ENCODE data around the gene MTA2.
"Not testable (repeated sequence)": the region's sequence is repeated elsewhere in the genome, so short reads cannot be mapped to it uniquely, and the experiment has no call there.

MTA2 gene

DNA sequence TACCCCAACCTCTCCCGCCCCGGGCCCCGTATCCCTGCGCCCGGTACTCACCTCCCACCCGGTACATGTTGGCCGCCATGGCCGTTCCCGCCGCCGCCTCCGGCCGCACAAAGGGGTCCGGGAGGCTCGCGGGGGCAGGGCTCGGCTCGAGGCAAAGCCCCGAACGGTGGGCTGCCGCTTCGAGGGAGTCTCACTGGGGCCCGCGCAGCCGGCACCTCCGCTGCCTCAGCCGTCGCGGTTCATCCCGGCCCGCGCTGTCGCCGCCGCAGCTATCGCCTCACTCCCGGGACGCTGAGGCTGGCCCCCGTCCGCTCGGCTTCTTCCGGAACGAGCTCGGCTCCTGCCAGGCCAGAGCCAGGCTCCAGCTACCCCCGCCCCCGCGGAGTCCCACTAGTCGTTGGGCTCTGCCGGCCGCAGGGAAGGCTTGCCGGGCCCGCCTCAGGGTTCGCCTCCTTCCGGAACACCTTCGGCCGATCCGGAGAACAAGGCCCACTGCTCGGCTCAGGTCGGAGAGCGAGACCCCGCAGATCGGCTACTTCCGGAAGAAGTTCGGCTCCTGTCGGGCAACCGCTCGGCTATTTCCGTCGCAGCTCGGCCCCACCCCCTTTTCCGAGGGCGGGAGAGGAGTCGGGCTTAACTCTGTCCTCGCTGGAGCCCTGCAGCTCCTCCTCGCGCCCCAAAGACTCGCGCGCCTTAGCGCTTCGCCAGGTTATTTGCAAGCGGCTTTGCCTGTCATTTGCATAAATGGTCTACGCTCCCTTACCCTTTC, at the start of gene MTA2:
TSS of gene MTA2 (minus strand) at position 494 of the 769 bp plus-strand sequence. CDS start at position 79, 415 bp downstream.
- peak; percentile 100 for DNase-seq

- DNase-seq = not testable (repeated sequence)
These were observed 48.6 kb upstream of the MTA2 start for GRCh38 chr11:62650283-62650682.

DNA sequence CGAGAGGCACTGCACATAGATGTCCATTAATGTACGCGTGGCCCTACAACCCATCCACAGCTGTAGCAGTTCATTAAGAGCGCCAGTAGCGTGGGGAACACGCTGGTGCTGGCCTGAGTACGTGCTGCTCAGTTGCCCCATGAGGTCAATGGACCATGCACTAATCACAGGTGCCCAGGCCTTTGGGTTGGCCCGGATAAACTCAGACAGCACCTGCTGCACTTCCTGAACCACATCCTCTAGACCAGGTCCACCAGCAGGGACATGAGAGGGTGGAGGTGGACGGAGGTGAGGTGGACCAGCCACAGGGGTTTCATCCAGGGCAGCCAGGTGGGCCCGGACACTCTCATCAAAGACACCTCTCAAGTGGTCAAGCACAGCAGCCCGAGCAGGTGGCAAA, 47.8 kb upstream of the MTA2 start:
- DNase-seq = no peak

DNA sequence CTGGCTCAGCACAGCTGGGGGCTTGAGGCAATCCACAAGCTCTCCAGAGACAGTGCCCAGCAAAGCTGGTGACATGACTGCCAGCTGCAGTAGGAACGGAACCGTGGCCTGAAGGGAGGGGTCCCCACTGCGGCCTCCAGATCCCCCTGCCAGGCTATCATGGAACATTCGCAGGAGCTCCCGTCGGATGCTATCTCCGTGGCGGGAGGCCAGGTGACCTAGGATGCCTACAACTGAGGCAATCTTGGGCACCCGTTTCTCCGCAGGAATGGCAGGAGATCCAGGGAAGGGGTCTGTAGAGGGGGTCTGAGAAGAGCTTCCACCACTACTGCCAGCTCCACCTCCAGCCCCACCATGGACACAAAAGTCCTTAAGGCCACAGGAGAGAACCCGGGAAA, 47.3 kb upstream of the MTA2 start:
- no peak for DNase-seq

GRCh38 chr11:62648185-62648966, 46.7 kb upstream of the MTA2 start:
- no peak for DNase-seq

GRCh38 chr11:62647609-62648005, 45.9 kb upstream of the MTA2 start:
- no peak for DNase-seq

DNA sequence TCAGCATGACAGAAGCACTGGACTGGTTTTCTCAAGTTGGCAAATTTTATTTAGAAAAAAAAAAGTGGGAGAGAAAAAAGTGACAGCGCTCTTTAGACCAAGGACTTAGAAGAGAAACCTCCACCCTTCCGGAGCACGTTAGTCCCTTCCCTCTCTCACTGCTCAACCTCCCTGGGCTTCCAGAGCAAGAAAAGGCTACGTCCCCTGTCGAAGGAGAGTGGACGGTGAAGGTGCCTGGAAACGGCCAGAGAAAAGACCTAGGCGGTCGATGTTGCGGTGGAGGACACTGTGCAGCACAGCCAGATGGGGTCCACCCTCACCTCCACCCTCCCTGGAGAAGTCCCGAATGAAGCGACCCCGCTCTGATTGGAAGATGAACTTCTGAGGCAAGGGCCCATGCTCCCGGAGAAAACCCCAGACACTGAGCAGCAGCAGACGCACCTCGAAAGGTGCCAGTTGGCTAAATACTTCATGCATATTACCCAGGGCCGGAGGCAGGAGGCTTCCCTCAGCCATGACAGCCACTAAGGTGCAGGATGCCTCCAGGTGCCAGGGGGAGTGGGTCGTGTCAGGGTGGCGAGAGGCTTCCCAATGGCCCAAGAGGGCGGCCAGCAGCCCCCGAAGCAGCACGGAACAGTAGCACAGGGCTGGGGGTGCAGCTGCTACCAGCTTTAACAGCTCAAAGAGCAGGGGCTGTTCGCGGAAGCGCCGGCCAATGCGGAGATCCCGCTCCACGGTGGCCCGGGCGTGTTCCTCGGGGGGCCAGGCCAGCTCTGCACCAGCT, 45.4 kb upstream of the MTA2 start:
- no peak for DNase-seq

DNA sequence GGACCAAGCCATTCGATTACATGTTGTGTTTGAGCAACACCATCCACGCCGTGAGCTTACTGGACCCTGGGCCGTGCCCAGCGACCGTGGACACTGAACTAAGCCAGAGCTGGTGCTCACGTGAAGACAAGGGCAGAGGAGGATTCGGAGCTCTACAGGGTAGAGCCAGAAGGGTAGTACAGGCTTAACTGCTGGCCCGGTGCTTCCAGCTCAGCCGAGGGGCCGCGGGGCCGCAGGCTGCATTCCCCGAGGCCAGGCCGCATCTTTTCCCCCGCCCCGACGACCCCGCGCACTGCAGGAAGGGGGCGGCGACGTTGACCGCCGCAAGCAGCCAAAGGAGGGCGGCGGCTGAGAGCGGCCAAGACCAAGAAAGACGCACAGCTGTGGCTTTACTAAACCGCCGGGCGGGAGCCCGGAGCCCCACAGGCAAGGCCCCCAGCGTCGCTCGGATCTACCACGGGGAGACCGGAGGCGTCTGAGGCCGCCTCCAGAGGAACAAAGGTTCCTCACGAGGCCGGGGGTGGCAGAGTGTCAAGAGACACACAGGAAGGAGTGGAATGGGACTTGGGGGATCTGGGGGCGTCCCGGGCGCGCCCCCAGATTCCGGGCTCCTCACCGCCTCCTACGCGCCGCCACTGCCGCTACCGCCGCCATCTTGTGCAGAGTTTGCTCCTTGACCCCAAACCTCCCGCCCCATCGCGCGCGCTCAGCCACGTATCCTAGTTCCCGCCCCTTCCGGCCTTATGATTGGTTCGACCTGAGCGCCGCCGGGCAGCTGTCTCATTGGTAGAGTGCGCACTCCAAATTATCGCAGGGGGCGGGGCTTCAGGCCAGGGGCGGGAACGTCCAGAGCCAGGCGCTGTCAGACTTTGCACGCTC, 44.5 kb upstream of the MTA2 start, which contains the start of gene GANAB:
TSS of gene GANAB (minus strand) at position 668 of the 879 bp plus-strand sequence. CDS start at position 654, 14 bp downstream.
- peak; percentile 99 for DNase-seq

- DNase-seq = peak; percentile 68
These were observed 43.9 kb upstream of the MTA2 start for GRCh38 chr11:62645671-62645945.

DNA sequence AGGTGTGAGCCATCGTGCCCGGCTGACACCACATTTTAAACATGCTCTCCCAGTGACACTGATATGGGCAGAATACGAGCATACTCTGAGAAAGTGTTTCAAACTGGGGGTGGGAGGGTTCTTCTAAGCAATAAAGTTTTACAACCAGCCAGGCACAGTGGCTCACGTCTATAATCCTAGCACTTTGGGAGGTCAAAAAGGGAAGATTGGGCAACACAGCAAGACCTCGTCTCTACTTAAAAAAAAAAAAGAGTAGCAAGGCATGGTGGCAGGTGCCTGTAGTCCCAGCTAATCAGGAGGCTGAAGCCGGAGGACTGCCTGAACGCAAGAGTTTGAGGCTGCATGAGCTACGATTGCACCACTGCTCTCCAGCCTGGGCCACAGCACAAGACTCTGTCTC, 42.6 kb upstream of the MTA2 start:
- DNase-seq = no peak

DNA sequence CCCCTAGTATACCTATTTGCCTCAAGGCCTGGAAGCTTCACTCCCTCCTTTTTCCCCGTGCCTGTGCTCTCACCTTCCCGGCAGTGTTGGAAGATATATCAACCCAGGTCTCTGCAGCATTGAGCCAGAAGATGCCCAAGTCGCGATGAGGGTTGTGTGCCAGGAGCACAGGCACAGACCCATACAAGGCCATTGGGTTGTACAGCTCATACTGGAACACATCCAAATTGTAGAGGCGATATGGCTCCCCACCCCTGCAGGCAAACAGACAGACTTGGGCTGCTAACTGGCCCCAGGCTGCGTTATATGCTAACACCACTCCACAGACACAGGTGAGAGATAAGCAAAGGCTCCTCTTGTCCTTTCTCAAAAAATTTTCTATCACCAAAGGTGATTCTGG, 30.8 kb upstream of the MTA2 start:
- no peak for DNase-seq

- no peak for DNase-seq
These were observed 26.0 kb upstream of the MTA2 start for GRCh38 chr11:62627713-62628112.

- no peak for DNase-seq
These were observed 20.9 kb upstream of the MTA2 start for GRCh38 chr11:62622476-62623089.

DNA sequence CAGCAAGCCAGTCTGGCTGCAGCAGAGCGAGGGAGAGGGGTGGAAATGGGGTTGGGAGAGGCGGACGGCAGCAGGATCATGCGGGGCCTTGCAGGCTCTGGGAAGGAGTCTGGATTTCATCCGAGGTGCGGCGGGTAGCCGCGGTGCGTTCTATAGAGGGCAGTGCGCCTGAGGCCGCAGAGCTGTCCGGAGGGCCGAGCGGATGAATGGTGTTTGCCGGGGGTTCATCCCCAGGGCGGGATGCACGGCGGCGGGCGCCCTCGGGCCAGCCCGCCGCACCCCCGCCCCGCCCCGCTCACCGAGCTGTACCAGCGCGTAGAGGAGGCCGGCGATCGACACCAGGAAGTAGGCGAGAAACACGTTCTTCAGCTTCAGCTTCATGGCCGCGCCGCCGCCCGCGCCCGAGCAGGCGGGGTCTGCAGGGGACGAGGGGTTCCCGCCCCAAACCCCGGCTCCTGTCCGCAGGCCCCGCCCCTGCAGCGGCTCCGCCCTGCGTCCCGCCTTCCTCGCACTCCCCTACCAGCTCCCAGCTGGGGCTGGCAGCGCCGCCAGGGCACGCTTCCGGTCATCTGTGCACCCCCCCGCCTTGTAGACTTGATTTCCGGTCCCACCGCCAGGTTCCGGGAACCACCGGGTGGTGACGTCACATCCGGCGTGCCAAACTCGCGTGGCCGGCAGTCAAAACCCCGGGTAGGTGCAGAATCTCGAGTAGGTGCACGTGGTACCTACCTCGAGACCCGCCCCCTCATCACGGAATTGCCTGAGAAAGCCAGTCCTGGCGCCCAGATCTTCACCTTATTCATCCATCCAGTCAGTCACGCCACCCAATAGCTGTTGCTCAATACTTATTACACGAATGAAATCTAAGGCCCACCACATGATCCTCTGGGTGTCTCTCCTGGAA, 20.2 kb upstream of the MTA2 start, which contains the start of gene B3GAT3:
TSS of gene B3GAT3 (minus strand) at position 420 of the 904 bp plus-strand sequence. CDS start at position 381, 39 bp downstream.
- DNase-seq = peak; percentile 99

DNA sequence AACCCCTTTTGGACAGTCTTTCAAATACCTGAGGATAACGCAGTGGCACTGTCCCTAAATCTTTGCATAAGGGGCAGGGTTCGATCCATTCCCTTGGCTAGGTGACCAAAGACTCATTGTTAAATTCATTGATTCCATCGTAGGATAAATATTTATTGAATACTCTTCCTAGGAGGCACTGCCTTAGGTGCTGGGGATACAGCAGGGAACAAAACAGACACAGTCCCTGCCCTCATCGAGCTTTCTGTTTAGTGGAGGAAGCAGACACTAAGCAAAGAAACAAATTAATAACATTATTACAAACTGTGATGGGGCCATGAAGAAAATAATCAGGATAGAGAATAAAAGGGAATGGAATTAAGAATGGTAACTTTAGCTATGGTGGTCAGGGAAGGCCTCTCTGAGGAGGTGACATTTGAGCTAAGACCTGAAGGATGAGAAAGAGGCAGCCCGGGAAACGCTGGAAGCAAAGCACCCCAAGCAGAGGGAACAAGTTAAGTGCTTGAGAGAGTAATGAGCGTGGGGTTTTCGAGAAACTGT, 19.4 kb upstream of the MTA2 start:
- no peak for DNase-seq

GRCh38 chr11:62616957-62617356, 15.3 kb upstream of the MTA2 start:
- DNase-seq = not testable (repeated sequence)

DNA sequence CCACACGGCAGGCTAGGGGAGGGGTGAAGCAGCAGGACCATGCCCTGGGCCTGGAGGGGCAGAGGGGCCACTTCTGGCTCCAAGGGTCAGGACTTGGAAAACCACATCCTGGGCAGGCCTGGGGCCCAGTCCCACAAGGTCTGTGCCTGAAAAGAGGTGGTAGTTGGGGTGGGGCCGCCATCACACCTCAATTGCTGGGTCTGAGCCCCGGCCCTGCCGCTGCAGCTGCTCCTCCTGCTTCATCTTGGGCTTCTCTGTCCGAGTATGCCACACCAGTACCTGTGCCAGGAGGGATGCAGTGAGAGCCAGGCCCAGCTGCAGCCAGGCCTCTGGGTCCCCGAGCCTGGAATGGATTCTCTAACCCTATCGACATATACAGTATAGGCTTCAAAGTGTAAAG, 13.9 kb upstream of the MTA2 start:
- no peak for DNase-seq

DNA sequence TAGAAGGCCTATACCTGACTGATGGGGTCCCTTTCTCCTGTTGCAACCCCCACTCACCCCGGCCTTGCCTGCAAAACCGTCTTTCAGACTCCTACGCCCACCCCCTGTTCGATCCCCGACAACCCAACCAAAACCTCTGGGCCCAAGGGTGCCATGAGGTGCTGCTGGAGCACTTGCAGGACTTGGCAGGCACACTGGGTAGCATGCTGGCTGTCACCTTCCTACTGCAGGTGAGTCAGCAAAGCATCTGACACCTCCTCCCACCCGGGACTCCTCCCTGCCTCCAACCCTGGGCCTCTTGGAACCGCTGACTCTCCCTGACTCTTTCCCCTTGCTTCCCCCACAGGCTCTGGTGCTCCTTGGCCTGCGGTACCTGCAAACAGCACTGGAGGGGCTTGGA, 12.6 kb upstream of the MTA2 start:
- DNase-seq = peak; percentile 76

GRCh38 chr11:62613291-62613778, 11.7 kb upstream of the MTA2 start:
- no peak for DNase-seq

All from activated CD8-positive, alpha-beta memory T cell treated with anti-CD3 and anti-CD28 coated beads for 24 hours (primary cell).